Measurements from ENCODE around the gene MGAT5B.
"Not testable (repeated sequence)": the region's sequence is repeated elsewhere in the genome, so short reads cannot be mapped to it uniquely, and the experiment has no call there.

Gene MGAT5B

GRCh38 chr17:76844485-76844829 lies 23.7 kb upstream of the MGAT5B start:
- TF ChIP-seq CTCF (IDR thresholded peaks at IDR 0.05; ENCODE audit: low read depth, low read length): no peak
- H3K27ac ChIP-seq: no peak overlapping the region
- peaks cover 4% of the 10 kb centered on the region for H3K27me3 ChIP-seq (ENCODE audit: insufficient read depth, low read depth, severe bottlenecking)
- H3K36me3 ChIP-seq: no peaks in the 10 kb centered on the region
- DNase-seq: no peak
- no peak overlapping the region for H3K4me3 ChIP-seq (ENCODE audit: low read depth, low read length)
- no peaks in the 10 kb centered on the region for H3K9me3 ChIP-seq (ENCODE audit: severe bottlenecking)

- DNase-seq: no peak
- H3K36me3 ChIP-seq: no peaks in the 10 kb centered on the region
- no peak overlapping the region for H3K27ac ChIP-seq
- no peak overlapping the region for H3K4me3 ChIP-seq (ENCODE audit: low read depth, low read length)
- peaks cover 4% of the 10 kb centered on the region for H3K27me3 ChIP-seq (ENCODE audit: insufficient read depth, low read depth, severe bottlenecking)
- no peak for TF ChIP-seq CTCF (IDR thresholded peaks at IDR 0.05; ENCODE audit: low read depth, low read length)
- H3K9me3 ChIP-seq (ENCODE audit: severe bottlenecking): no peaks in the 10 kb centered on the region
These were observed 23.4 kb upstream of the MGAT5B start for GRCh38 chr17:76844846-76845245.

- Histone ChIP-seq H3K27ac (no peak overlapping the region), H3K4me3 (ENCODE audit: low read depth, low read length) (no peak overlapping the region), H3K36me3 (no peaks in the 10 kb centered on the region), H3K9me3 (ENCODE audit: severe bottlenecking) (no peaks in the 10 kb centered on the region), H3K27me3 (ENCODE audit: insufficient read depth, low read depth, severe bottlenecking) (peaks cover 3% of the 10 kb centered on the region)
- no peak for TF ChIP-seq CTCF (IDR thresholded peaks at IDR 0.05; ENCODE audit: low read depth, low read length)
- no peak for DNase-seq
These were observed 22.6 kb upstream of the MGAT5B start for GRCh38 chr17:76845541-76846017.

GRCh38 chr17:76847031-76847430 lies 21.2 kb upstream of the MGAT5B start:
- DNase-seq: no peak
- H3K36me3 ChIP-seq: no peaks in the 10 kb centered on the region
- H3K27ac ChIP-seq: no peak overlapping the region
- no peak overlapping the region for H3K4me3 ChIP-seq (ENCODE audit: low read depth, low read length)
- no peak for TF ChIP-seq CTCF (IDR thresholded peaks at IDR 0.05; ENCODE audit: low read depth, low read length)
- H3K9me3 ChIP-seq (ENCODE audit: severe bottlenecking): no peaks in the 10 kb centered on the region
- no peaks in the 10 kb centered on the region for H3K27me3 ChIP-seq (ENCODE audit: insufficient read depth, low read depth, severe bottlenecking)

- H3K36me3 ChIP-seq: no peaks in the 10 kb centered on the region
- no peak for TF ChIP-seq CTCF (IDR thresholded peaks at IDR 0.05; ENCODE audit: low read depth, low read length)
- no peak overlapping the region for H3K27ac ChIP-seq
- H3K9me3 ChIP-seq (ENCODE audit: severe bottlenecking): no peaks in the 10 kb centered on the region
- no peaks in the 10 kb centered on the region for H3K27me3 ChIP-seq (ENCODE audit: insufficient read depth, low read depth, severe bottlenecking)
- no peak overlapping the region for H3K4me3 ChIP-seq (ENCODE audit: low read depth, low read length)
- DNase-seq: no peak
These were observed 19.5 kb upstream of the MGAT5B start for GRCh38 chr17:76848670-76849069.

GRCh38 chr17:76849160-76849559 lies 19.0 kb upstream of the MGAT5B start:
- H3K4me3 ChIP-seq (ENCODE audit: low read depth, low read length); DNase-seq; H3K27ac ChIP-seq: not testable (repeated sequence)

More at GRCh38 chr17:76849160-76849559, 19.0 kb upstream of the MGAT5B start:
- H3K27me3 ChIP-seq (ENCODE audit: insufficient read depth, low read depth, severe bottlenecking); H3K9me3 ChIP-seq (ENCODE audit: severe bottlenecking); H3K36me3 ChIP-seq: not testable (repeated sequence)

Measured in WERI-Rb-1 (cell line).